Heart right ventricle (tissue), 16 donors: ENCODE results near the gene CCDC59. TPM values are rescaled to one million over a fixed set of nuclear protein-coding genes. Genes with fewer than 3 reads are reported as not detected.

Source experiments
- ATAC-seq, 8 donors: fragments of 200-7000 bp; cut with Tn5 transposase; one replicate each; pipeline ENCODE4 v1.9.1; 2020; ENCODE audit warnings: mild to moderate bottlenecking in 8 of 8, moderate library complexity in 8 of 8, moderate number of reproducible peaks in 1 of 8
- DNase-seq, 2 donors: peaks; one replicate each; pipeline ENCODE4 v3.0.0-alpha.2; 2020
- H3K27ac ChIP-seq, 10 donors: fragments of 200-600 bp; sonication (generic) in 2 of 10; one replicate each; pipeline versions ENCODE4 v1.5.0 to v1.8.0; 2020 to 2022; ENCODE audit warnings: mild to moderate bottlenecking in 3 of 10
- H3K27me3 ChIP-seq, 7 donors: fragments of 200-600 bp; one replicate each; pipeline ENCODE4 v1.8.0; 2021 to 2022; ENCODE audit warnings: mild to moderate bottlenecking in 2 of 7
- H3K36me3 ChIP-seq, 9 donors: fragments of 200-600 bp; sonication (generic) in 1 of 9; one replicate each; pipeline versions ENCODE4 v1.5.0 to v1.8.0; 2020 to 2022; ENCODE audit warnings: mild to moderate bottlenecking in 2 of 9
- H3K4me1 ChIP-seq, 9 donors: fragments of 200-600 bp; sonication (generic) in 1 of 9; one replicate each; pipeline versions ENCODE4 v1.5.0 to v1.8.0; 2020 to 2022; ENCODE audit warnings: mild to moderate bottlenecking in 4 of 9
- H3K4me3 ChIP-seq, 10 donors: fragments of 200-600 bp; sonication (generic) in 2 of 10; one replicate each; pipeline versions ENCODE4 v1.5.0 to v1.8.0; 2020 to 2022; ENCODE audit warnings: mild to moderate bottlenecking in 7 of 10, moderate library complexity in 2 of 10
- H3K9me3 ChIP-seq, 11 donors: fragments of 200-600 bp in 10 of 11; sonication (generic) in 2 of 11; one replicate each; pipeline versions ENCODE4 v1.5.0 to v1.8.0; 2013 to 2022; ENCODE audit warnings: mild to moderate bottlenecking in 2 of 11, control low read depth in 1 of 11, moderate library complexity in 1 of 11
- CTCF ChIP-seq, 9 donors: fragments of 200-600 bp; sonication (generic) in 2 of 9; IDR thresholded peaks; one replicate each; pipeline versions ENCODE4 v1.5.0 to v1.8.0; 2021 to 2022; ENCODE audit warnings: antibody characterized with exemption in 9 of 9, mild to moderate bottlenecking in 5 of 9, moderate library complexity in 1 of 9
- WGBS, 2 donors: extraction: QIAGEN DNeasy Blood & Tissue Kit; methylation state at CpG; one replicate each; pipeline ENCODE4 v1.1.7; 2013; ENCODE audit warnings: inconsistent platforms in 1 of 2; 5-methylcytosine and 5-hydroxymethylcytosine counted together
- intact Hi-C, 10 donors: fragments of 100-400 bp; cut with DNase I; formaldehyde crosslinking; loops; one replicate each; pipeline versions ENCODE4 v1.11.1 to v1.14.2; 2022
- long read RNA-seq, 3 donors: library from polyadenylated mRNA; unstranded; transcript quantifications; one replicate each; pipeline ENCODE4 v2.0.0, GENCODE V29; 2020 to 2021
- polyA plus RNA-seq, 2 donors: library from polyadenylated mRNA; stranded (reverse); fragments of 200-250 nt; gene quantifications; one replicate each; pipeline ENCODE4 v1.2.3, GENCODE V29; 2013
- total RNA-seq, 10 donors: library from RNA; stranded (reverse); fragmentation: NEBNext Ultra II Directional in 3 of 10; extraction: Animal tissue kit (Norgen Biotek cat#: 25700) in 3 of 10; gene quantifications; one replicate each; pipeline versions ENCODE4 v1.2.1 to v1.2.4, GENCODE V29; 2021 to 2023
- donor health status: Arrhythmogenic right ventricular cardiomyopathy.
- donor health status: ischemic (EF 13 %, LVEDD 7.1; RV severe dilation, severe dysfunction).
- donor health status: healthy with polysubstance abuse.
- donor health status: DM: no; HTN: yes; CAD: no.
- donor health status: DM: no; HTN: no; CAD: no.
- donor health status: ischemic (EF 25% LVEDD 6.9; RV normal size, moderate dysfunction).
- donor health status: ischemic (EF 25% LVEDD 5.7; RV mildly dilated, moderate dysfunction).
- donor health status: healthy.
- donor health status: DM: yes; HTN: yes; CAD: no.
- donor health status: Ischemic cardiomyopathy.
- donor health status: ischemic (EF 35%, LVEDD 5.7; RV mildly dilated, moderate dysfunction).
- donor health status: nonischemic (EF 11% LVEDD 7.7; RV severe dilation, severe dysfunction).
- donor health status: DM: yes; HTN: yes; CAD: no.
- donor health status: PGD.
- donor health status: ischemic (EF 29% LVEDD 5.4; RV normal size, mild dysfunction).
- donor health status: nonischemic (EF 23%, LVEDD 6.1; RV moderate dilation, normal function).

The CCDC59 gene
- total RNA-seq (10 to 100 TPM; 22.7 to 33.2 (median 26.6) TPM), polyA plus RNA-seq (10 to 100 TPM; 33.0 to 38.2 TPM)
- long read RNA-seq, donor 1, transcript CCDC59-201 (4 exons, 1,983 nt): major isoform, 6 of 16 reads
- long read RNA-seq, donor 1, partial matches to known transcripts: 5 of 16 reads
- long read RNA-seq, donor 1, other reads (novel, unspliced or antisense): 1 of 16 reads
- long read RNA-seq, donor 2, partial matches to known transcripts: 2 of 12 reads
- long read RNA-seq, donor 2, other reads (novel, unspliced or antisense): 2 of 12 reads
- long read RNA-seq, donor 3, partial matches to known transcripts: 0 of 4 reads
- long read RNA-seq, donor 3, other reads (novel, unspliced or antisense): 1 of 4 reads

GRCh38 chr12:82358200-82359114 lies at the start of gene CCDC59, which contains the start of gene METTL25:
TSS of gene CCDC59 (minus strand) at chr12:82358387. CDS start at chr12:82358376, 11 bp downstream.
TSS of gene METTL25 (plus strand) at chr12:82358529. CDS start at chr12:82358566, 37 bp downstream.
- peak; percentile 96 to 99 (median 98) for ATAC-seq
- Histone ChIP-seq H3K36me3 (peaks cover 0 to 37% (median 20%) of the 10 kb centered on the region in 9 donors), H3K4me1 (peaks cover 0 to 53% (median 41%) of the 10 kb centered on the region in 9 donors), H3K27me3 (no peaks in the 10 kb centered on the region), H3K27ac (peak within 1 kb of the TSS; percentile 91 to 99 (median 96)), H3K4me3 (peak within 1 kb of the TSS; percentile 64 to 95 (median 86)), H3K9me3 (no peaks in the 10 kb centered on the region)
- peak; percentile 96 to 98 for DNase-seq
- peak; percentile 86 to 96 (median 91) for TF ChIP-seq CTCF (IDR thresholded peaks at IDR 0.05)
- 1% methylated on average over 61 of the region's 61 CpGs for WGBS, 2 donors
- intact Hi-C loops: no loop called here

GRCh38 chr12:82407481-82407880 lies 49.3 kb upstream of the CCDC59 start:
- no peak for DNase-seq
- WGBS, 2 donors: 50 to 52% methylated on average over 5 of the region's 5 CpGs
- Histone ChIP-seq H3K4me3 (no peak overlapping the region), H3K36me3 (peaks cover 0 to 41% (median 0%) of the 10 kb centered on the region in 9 donors), H3K4me1 (no peaks in the 10 kb centered on the region), H3K27ac (no peak overlapping the region), H3K9me3 (no peaks in the 10 kb centered on the region), H3K27me3 (no peaks in the 10 kb centered on the region)
- ATAC-seq: no peak
- intact Hi-C loops: no loop called here
- no peak for TF ChIP-seq CTCF (IDR thresholded peaks at IDR 0.05)

- DNase-seq (no peak), ATAC-seq (no peak)
- WGBS, 2 donors: 57 to 65% methylated on average over 1 of the region's 1 CpG
- Histone ChIP-seq H3K4me1 (no peaks in the 10 kb centered on the region), H3K4me3 (no peak overlapping the region), H3K27ac (no peak overlapping the region), H3K9me3 (no peaks in the 10 kb centered on the region), H3K27me3 (no peaks in the 10 kb centered on the region), H3K36me3 (peaks cover 0 to 33% (median 0%) of the 10 kb centered on the region in 9 donors)
- TF ChIP-seq CTCF (IDR thresholded peaks at IDR 0.05): no peak
- intact Hi-C loops: no loop called here
Measured at GRCh38 chr12:82406651-82407050, 48.5 kb upstream of the CCDC59 start.

- Histone ChIP-seq H3K27ac (no peak overlapping the region), H3K4me3 (no peak overlapping the region), H3K4me1 (no peaks in the 10 kb centered on the region), H3K9me3 (peaks cover 0 to 15% (median 0%) of the 10 kb centered on the region in 11 donors), H3K36me3 (peaks cover 0 to 25% (median 0%) of the 10 kb centered on the region in 9 donors), H3K27me3 (no peaks in the 10 kb centered on the region)
- DNase-seq: no peak
- WGBS, 2 donors: 73 to 80% methylated on average over 2 of the region's 2 CpGs
- intact Hi-C loops: no loop called here
- no peak for TF ChIP-seq CTCF (IDR thresholded peaks at IDR 0.05)
- no peak for ATAC-seq
Measured at GRCh38 chr12:82400819-82401218, 42.6 kb upstream of the CCDC59 start.
